Upper lobe of left lung (tissue), 6 donors: ENCODE measurements around the gene UBASH3B. TPM values are rescaled to one million over a fixed set of nuclear protein-coding genes. Genes with fewer than 3 reads are reported as not detected.

Experiments
- ATAC-seq, 2 donors: fragments of 200-7000 bp; cut with Tn5 transposase; one replicate each; pipeline ENCODE4 v1.9.1; 2022; ENCODE audit warnings: mild to moderate bottlenecking in 2 of 2, moderate library complexity in 2 of 2; ENCODE audit not compliant: low FRiP score in 2 of 2
- DNase-seq, 2 donors: peaks; one replicate each; pipeline ENCODE4 v3.0.0-alpha.2; 2019 to 2020
- H3K27ac ChIP-seq, 4 donors: fragments of 200-600 bp; sonication (generic); one replicate each; pipeline ENCODE4 v1.5.1; 2016 to 2019
- H3K27me3 ChIP-seq, 4 donors: fragments of 200-600 bp; sonication (generic); one replicate each; pipeline ENCODE4 v1.5.1; 2017 to 2019
- H3K36me3 ChIP-seq, 4 donors: fragments of 200-600 bp; sonication (generic); one replicate each; pipeline ENCODE4 v1.5.1; 2016 to 2019
- H3K4me1 ChIP-seq, 4 donors: fragments of 200-600 bp; sonication (generic); one replicate each; pipeline ENCODE4 v1.5.1; 2018 to 2019
- H3K4me3 ChIP-seq, 4 donors: fragments of 200-600 bp; sonication (generic); one replicate each; pipeline ENCODE4 v1.5.1; 2017 to 2019; ENCODE audit warnings: mild to moderate bottlenecking in 2 of 4, moderate library complexity in 1 of 4
- H3K9me3 ChIP-seq, 4 donors: fragments of 200-600 bp; sonication (generic); one replicate each; pipeline ENCODE4 v1.5.1; 2018 to 2019
- EP300 ChIP-seq, 4 donors: sonication (generic); formaldehyde crosslinking; IDR thresholded peaks; one replicate each; pipeline ENCODE4 v1.5.1; 2017; ENCODE audit warnings: antibody characterized with exemption in 4 of 4, control low read depth in 2 of 4
- POLR2A ChIP-seq, 4 donors: fragments of 450-650 bp; IDR thresholded peaks; one replicate each; pipeline ENCODE4 v1.5.1; 2016 to 2017; ENCODE audit warnings: antibody characterized with exemption in 4 of 4, mild to moderate bottlenecking in 2 of 4
- POLR2AphosphoS5 ChIP-seq, 2 donors: sonication (generic); formaldehyde crosslinking; IDR thresholded peaks; one replicate each; pipeline ENCODE4 v1.5.1; 2017; ENCODE audit warnings: antibody characterized with exemption in 2 of 2
- WGBS, 2 donors: methylation state at CpG; one replicate each; pipeline ENCODE4 v1.1.5; 2017 to 2018; 5-methylcytosine and 5-hydroxymethylcytosine counted together
- total RNA-seq, 6 donors: library from RNA; depleted of rRNA in 4 of 6; stranded (reverse); fragments of >200 nt in 4 of 6; gene quantifications; one replicate each; pipeline versions ENCODE4 v1.1.0 to v1.2.1, GENCODE V29; 2016 to 2021
- TF ChIP-seq, protein P1 (sequence below), 6 experiments: fragments of 450-650 bp in 4 of 6; fragments of 200-600 bp in 2 of 6; sonication (generic) in 2 of 6; IDR thresholded peaks; one replicate each; pipeline ENCODE4 v1.5.1; 2016 to 2019; ENCODE audit warnings: antibody characterized with exemption in 6 of 6
- donor health status: DM: no; HTN: no; CAD: no; lungs with moderate emphysema.
- donor health status: DM: no; HTN: yes; CAD: no; lungs with severe emphysema.

Gene UBASH3B
- total RNA-seq, 6 donors from 2014 or later: 24.0 to 54.2 (median 40.4) TPM

GRCh38 chr11:122672892-122673291, 17.4 kb downstream of the UBASH3B start:
- Histone ChIP-seq H3K4me3 (no peak overlapping the region), H3K9me3 (no peaks in the 10 kb centered on the region), H3K27me3 (no peaks in the 10 kb centered on the region), H3K27ac (no peak overlapping the region), H3K36me3 (no peaks in the 10 kb centered on the region), H3K4me1 (peaks cover 6 to 16% (median 8%) of the 10 kb centered on the region in 4 donors)
- peak in 1 of 2 donors; percentile 47 for TF ChIP-seq POLR2AphosphoS5 (IDR thresholded peaks at IDR 0.05)
- TF ChIP-seq, protein P1, sequence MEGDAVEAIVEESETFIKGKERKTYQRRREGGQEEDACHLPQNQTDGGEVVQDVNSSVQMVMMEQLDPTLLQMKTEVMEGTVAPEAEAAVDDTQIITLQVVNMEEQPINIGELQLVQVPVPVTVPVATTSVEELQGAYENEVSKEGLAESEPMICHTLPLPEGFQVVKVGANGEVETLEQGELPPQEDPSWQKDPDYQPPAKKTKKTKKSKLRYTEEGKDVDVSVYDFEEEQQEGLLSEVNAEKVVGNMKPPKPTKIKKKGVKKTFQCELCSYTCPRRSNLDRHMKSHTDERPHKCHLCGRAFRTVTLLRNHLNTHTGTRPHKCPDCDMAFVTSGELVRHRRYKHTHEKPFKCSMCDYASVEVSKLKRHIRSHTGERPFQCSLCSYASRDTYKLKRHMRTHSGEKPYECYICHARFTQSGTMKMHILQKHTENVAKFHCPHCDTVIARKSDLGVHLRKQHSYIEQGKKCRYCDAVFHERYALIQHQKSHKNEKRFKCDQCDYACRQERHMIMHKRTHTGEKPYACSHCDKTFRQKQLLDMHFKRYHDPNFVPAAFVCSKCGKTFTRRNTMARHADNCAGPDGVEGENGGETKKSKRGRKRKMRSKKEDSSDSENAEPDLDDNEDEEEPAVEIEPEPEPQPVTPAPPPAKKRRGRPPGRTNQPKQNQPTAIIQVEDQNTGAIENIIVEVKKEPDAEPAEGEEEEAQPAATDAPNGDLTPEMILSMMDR (IDR thresholded peaks at IDR 0.05): no peak
- TF ChIP-seq POLR2A (IDR thresholded peaks at IDR 0.05): no peak
- no peak for TF ChIP-seq EP300 (IDR thresholded peaks at IDR 0.05)
- DNase-seq: peak in 1 of 2 donors; percentile 71
- WGBS, 2 donors: 56 to 92% methylated on average over 3 to 4 of the region's 4 CpGs
- peak in 1 of 2 donors; percentile 73 for ATAC-seq

DNA sequence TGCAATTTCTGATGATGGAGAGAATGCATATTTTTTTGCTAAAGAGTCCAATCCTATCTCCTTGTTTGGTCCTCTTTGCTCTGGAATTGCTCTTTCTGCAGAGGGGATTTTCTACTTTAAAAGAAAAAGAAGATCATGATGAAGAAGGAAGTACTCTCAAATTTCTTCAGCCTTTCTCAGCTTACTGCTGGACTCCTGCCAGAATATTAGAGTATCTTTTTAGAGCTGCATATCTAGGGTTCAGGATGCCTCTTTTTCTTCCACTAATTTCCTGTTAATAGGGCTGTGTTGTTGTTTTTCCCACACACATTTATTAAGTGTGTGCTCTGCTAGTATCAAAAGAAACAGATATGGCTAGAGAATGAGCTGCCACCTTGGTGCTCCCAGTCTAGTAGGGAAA, 18.2 kb downstream of the UBASH3B start:
- H3K27me3 ChIP-seq: no peaks in the 10 kb centered on the region
- H3K27ac ChIP-seq: no peak overlapping the region
- H3K4me1 ChIP-seq: peaks cover 6 to 16% (median 8%) of the 10 kb centered on the region in 4 donors
- TF ChIP-seq, protein P1 (IDR thresholded peaks at IDR 0.05): no peak
- TF ChIP-seq POLR2AphosphoS5 (IDR thresholded peaks at IDR 0.05) (no peak), POLR2A (IDR thresholded peaks at IDR 0.05) (no peak), EP300 (IDR thresholded peaks at IDR 0.05) (no peak)
- DNase-seq (no peak), ATAC-seq (no peak)
- H3K4me3 ChIP-seq: no peak overlapping the region
- H3K9me3 ChIP-seq: no peaks in the 10 kb centered on the region
- H3K36me3 ChIP-seq: no peaks in the 10 kb centered on the region

DNA sequence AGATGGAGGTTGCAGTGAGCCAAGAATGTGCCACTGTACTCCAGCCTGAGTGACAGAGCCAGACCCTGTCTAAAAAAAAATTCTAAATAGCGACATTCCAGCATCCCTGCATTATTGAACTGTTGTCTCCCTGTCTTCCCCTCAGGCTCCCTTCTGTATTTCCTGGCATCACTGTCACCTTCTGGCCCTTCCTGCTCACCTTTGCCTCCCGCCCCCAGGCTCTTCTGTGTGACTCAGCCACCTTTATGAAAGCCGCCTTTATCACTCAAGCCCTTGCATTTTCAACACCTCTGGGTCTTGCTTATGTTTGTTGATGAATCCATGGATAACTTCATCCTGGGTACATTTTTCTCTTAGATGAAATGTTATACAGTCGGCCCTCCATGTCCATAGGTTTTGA, 21.1 kb downstream of the UBASH3B start:
- H3K27me3 ChIP-seq: no peaks in the 10 kb centered on the region
- peaks cover 6 to 16% (median 8%) of the 10 kb centered on the region in 4 donors for H3K4me1 ChIP-seq
- 96 to 97% methylated on average over 4 of the region's 4 CpGs for WGBS, 2 donors
- H3K27ac ChIP-seq: no peak overlapping the region
- H3K4me3 ChIP-seq: no peak overlapping the region
- H3K36me3 ChIP-seq: no peaks in the 10 kb centered on the region
- no peaks in the 10 kb centered on the region for H3K9me3 ChIP-seq
- TF ChIP-seq POLR2A (IDR thresholded peaks at IDR 0.05) (no peak), EP300 (IDR thresholded peaks at IDR 0.05) (no peak), POLR2AphosphoS5 (IDR thresholded peaks at IDR 0.05) (no peak)
- TF ChIP-seq, protein P1 (IDR thresholded peaks at IDR 0.05): no peak
- ATAC-seq (no peak), DNase-seq (no peak)

DNA sequence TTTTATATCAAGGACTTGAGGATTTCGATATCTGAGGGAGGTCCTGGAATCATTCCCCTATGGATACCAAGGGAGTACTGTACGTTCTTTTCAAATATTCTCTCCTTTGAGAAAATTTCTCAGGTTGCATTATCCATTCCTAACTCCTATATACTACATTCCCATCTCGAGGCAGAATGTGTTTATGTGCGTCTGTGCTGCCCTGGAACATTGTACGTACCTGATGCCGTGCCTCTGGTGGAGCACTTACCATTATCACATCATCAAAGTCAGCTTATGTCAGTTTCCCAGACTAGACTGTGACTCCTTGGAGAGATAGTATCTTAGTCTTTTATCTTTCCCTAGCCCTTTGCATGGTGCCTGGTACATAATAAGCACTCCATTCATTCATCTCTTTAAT, 21.7 kb downstream of the UBASH3B start:
- H3K4me3 ChIP-seq: no peak overlapping the region
- TF ChIP-seq EP300 (IDR thresholded peaks at IDR 0.05) (no peak), POLR2AphosphoS5 (IDR thresholded peaks at IDR 0.05) (no peak), POLR2A (IDR thresholded peaks at IDR 0.05) (no peak)
- TF ChIP-seq, protein P1 (IDR thresholded peaks at IDR 0.05): no peak
- H3K27me3 ChIP-seq: no peaks in the 10 kb centered on the region
- WGBS, 2 donors: 83 to 90% methylated on average over 6 of the region's 6 CpGs
- H3K36me3 ChIP-seq: no peaks in the 10 kb centered on the region
- peaks cover 6 to 16% (median 8%) of the 10 kb centered on the region in 4 donors for H3K4me1 ChIP-seq
- H3K9me3 ChIP-seq: no peaks in the 10 kb centered on the region
- ATAC-seq (no peak), DNase-seq (no peak)
- no peak overlapping the region for H3K27ac ChIP-seq

GRCh38 chr11:122678406-122678805, 22.9 kb downstream of the UBASH3B start:
- H3K4me1 ChIP-seq: peaks cover 6 to 16% (median 8%) of the 10 kb centered on the region in 4 donors
- H3K4me3 ChIP-seq: no peak overlapping the region
- no peaks in the 10 kb centered on the region for H3K9me3 ChIP-seq
- no peak for TF ChIP-seq EP300 (IDR thresholded peaks at IDR 0.05)
- TF ChIP-seq, protein P1 (IDR thresholded peaks at IDR 0.05): no peak
- no peak for TF ChIP-seq POLR2A (IDR thresholded peaks at IDR 0.05)
- no peak for TF ChIP-seq POLR2AphosphoS5 (IDR thresholded peaks at IDR 0.05)
- H3K36me3 ChIP-seq: no peaks in the 10 kb centered on the region
- ATAC-seq (no peak), DNase-seq (no peak)
- no peak overlapping the region for H3K27ac ChIP-seq
- H3K27me3 ChIP-seq: no peaks in the 10 kb centered on the region
